B cell (primary cell): ENCODE results near the gene COL4A6. TPM values are rescaled to one million over a fixed set of nuclear protein-coding genes. Genes with fewer than 3 reads are reported as not detected.

Source experiments
- ATAC-seq: fragments of 200-7000 bp; cut with Tn5 transposase; one replicate; pipeline ENCODE4 v1.10.0; 2021; ENCODE audit warnings: low read depth, mild to moderate bottlenecking, moderate number of reproducible peaks, moderate library complexity
- CTCF ChIA-PET: fragments of 350-600 bp; sonication (Branson Sonifier 250); formaldehyde crosslinking; loops from one replicate; lab custom pipeline; 2021; ENCODE audit warnings: antibody characterized with exemption, inconsistent platforms; lab: Charles Lee
- POLR2A ChIA-PET: fragments of 350-600 bp; sonication (Branson Sonifier 250); formaldehyde crosslinking; loops from one replicate; lab custom pipeline; 2021; ENCODE audit warnings: antibody characterized with exemption; lab: Charles Lee
- DNase-seq: peaks from one replicate; pipeline ENCODE4 v3.0.0; 2013
- H2AFZ ChIP-seq: 2 replicates; pipeline ENCODE4 v1.6.1; 2012; ENCODE audit warnings: mild to moderate bottlenecking, low read depth, low read length; ENCODE audit not compliant: insufficient read depth, poor library complexity, severe bottlenecking
- H3K27ac ChIP-seq, 2 donors: 1 replicate in 1 of 2; 2 replicates in 1 of 2; pipeline ENCODE4 v1.5.1; 2012 to 2013; ENCODE audit warnings: low read length in 2 of 2, mild to moderate bottlenecking in 2 of 2, moderate library complexity in 1 of 2
- H3K27me3 ChIP-seq, 4 experiments: fragments of 200-600 bp in 1 of 4; sonication (generic) in 1 of 4; replicated peaks in 1 of 4; 1 replicate in 2 of 4; 2 replicates in 2 of 4; pipeline versions ENCODE4 v1.6.1 to v1.7.0; 2013 to 2016; ENCODE audit warnings: low read length in 3 of 4, mild to moderate bottlenecking in 2 of 4, mixed read lengths in 1 of 4, moderate library complexity in 1 of 4; ENCODE audit not compliant: insufficient read depth in 4 of 4, control insufficient read depth in 3 of 4; ENCODE audit errors: control extremely low read depth in 1 of 4
- H3K36me3 ChIP-seq, 2 experiments: replicated peaks in 1 of 2; 1 replicate in 1 of 2; 2 replicates in 1 of 2; pipeline versions ENCODE4 v1.6.1 to v1.7.1; 2013; ENCODE audit warnings: low read length in 1 of 2; ENCODE audit not compliant: insufficient read depth in 2 of 2, control insufficient read depth in 1 of 2; ENCODE audit errors: control extremely low read depth in 1 of 2, extremely low read depth in 1 of 2
- H3K4me1 ChIP-seq, 2 donors: fragments of 200-600 bp in 1 of 2; sonication (generic) in 1 of 2; 1 replicate in 1 of 2; 2 replicates in 1 of 2; pipeline versions ENCODE4 v1.5.1 to v1.6.1; 2013 to 2017; ENCODE audit warnings: low read length in 2 of 2; ENCODE audit not compliant: control insufficient read depth in 2 of 2, insufficient read depth in 2 of 2
- H3K4me2 ChIP-seq: replicated peaks from 2 replicates; pipeline ENCODE3; 2012; ENCODE audit warnings: mild to moderate bottlenecking, low read depth, low read length; ENCODE audit not compliant: poor library complexity, severe bottlenecking
- H3K4me3 ChIP-seq, 5 experiments: fragments of 200-600 bp in 1 of 5; sonication (generic) in 1 of 5; 1 replicate in 3 of 5; 2 replicates in 2 of 5; pipeline versions ENCODE4 v1.5.1 to v1.7.0; 2011 to 2016; ENCODE audit warnings: low read length in 4 of 5, mild to moderate bottlenecking in 4 of 5, low read depth in 2 of 5, control low read depth in 1 of 5, moderate library complexity in 1 of 5; ENCODE audit not compliant: insufficient read depth in 1 of 5; ENCODE audit errors: control extremely low read depth in 1 of 5, extremely low read depth in 1 of 5
- H3K79me2 ChIP-seq: fragments of 200-600 bp; sonication (generic); one replicate; pipeline ENCODE4 v1.6.0; 2016; ENCODE audit warnings: low read length; ENCODE audit not compliant: control insufficient read depth, insufficient read depth
- H3K9ac ChIP-seq: fragments of 200-600 bp; sonication (generic); 2 replicates; pipeline ENCODE4 v1.6.1; 2017; ENCODE audit warnings: mild to moderate bottlenecking, low read length, moderate library complexity
- H3K9me3 ChIP-seq, 3 donors: one replicate each; pipeline versions ENCODE4 v1.6.1 to v1.7.1; 2013; ENCODE audit warnings: low read length in 2 of 3; ENCODE audit not compliant: control insufficient read depth in 2 of 3, insufficient read depth in 1 of 3; ENCODE audit errors: control extremely low read depth in 1 of 3
- H4K20me1 ChIP-seq: 2 replicates; pipeline ENCODE4 v1.6.0; 2012; ENCODE audit warnings: mild to moderate bottlenecking, low read length; ENCODE audit not compliant: insufficient read depth, control insufficient read depth, poor library complexity, severe bottlenecking
- H3K27ac Mint-ChIP-seq: one replicate; pipeline ENCODE4 v1.8.0; 2021; ENCODE audit warnings: mixed read lengths
- H3K27me3 Mint-ChIP-seq: one replicate; pipeline ENCODE4 v1.8.0; 2021; ENCODE audit warnings: mixed read lengths
- H3K4me1 Mint-ChIP-seq: one replicate; pipeline ENCODE4 v1.8.0; 2021; ENCODE audit warnings: mixed read lengths
- H3K4me3 Mint-ChIP-seq: one replicate; pipeline ENCODE4 v1.8.0; 2021; ENCODE audit warnings: mixed read lengths
- H3K9me3 Mint-ChIP-seq: one replicate; pipeline ENCODE4 v1.8.0; 2022; ENCODE audit warnings: mixed read lengths; ENCODE audit not compliant: insufficient read depth
- EZH2 ChIP-seq: IDR thresholded peaks from 2 replicates; pipeline ENCODE4 v1.6.1; 2012; ENCODE audit warnings: borderline replicate concordance, low read depth, mild to moderate bottlenecking, moderate library complexity, low read length; ENCODE audit not compliant: insufficient read depth, poor library complexity, severe bottlenecking
- WGBS: methylation state at CpG from one replicate; pipeline ENCODE4 v1.1.5; 2013; ENCODE audit warnings: missing lambda C conversion rate; ENCODE audit not compliant: insufficient coverage; 5-methylcytosine and 5-hydroxymethylcytosine counted together
- intact Hi-C: fragments of 100-400 bp; cut with micrococcal nuclease; formaldehyde crosslinking; loops from one replicate; pipeline ENCODE4 v1.10.0; 2022
- polyA plus RNA-seq: library from polyadenylated mRNA; depleted of rRNA; stranded (reverse); fragments of >200 nt; gene quantifications from 2 replicates; pipeline ENCODE4 v1.2.3, GENCODE V29; 2012
- total RNA-seq, 2 donors: library from RNA; stranded (reverse); fragments of 120-200 nt in 1 of 2; gene quantifications; 1 replicate in 1 of 2; 2 replicates in 1 of 2; pipeline versions ENCODE4 v1.2.3 to v1.2.4, GENCODE V29; 2013 to 2022
- TF ChIP-seq, protein P1 (sequence below): fragments of 200-600 bp; IDR thresholded peaks from one replicate; pipeline ENCODE4 v1.8.0; 2022; ENCODE audit warnings: antibody characterized with exemption, mild to moderate bottlenecking

COL4A6 gene
- total and polyA plus RNA-seq, 2 donors (not counting 1 experiment from before 2014, with no cell fraction given) = not detected

DNA sequence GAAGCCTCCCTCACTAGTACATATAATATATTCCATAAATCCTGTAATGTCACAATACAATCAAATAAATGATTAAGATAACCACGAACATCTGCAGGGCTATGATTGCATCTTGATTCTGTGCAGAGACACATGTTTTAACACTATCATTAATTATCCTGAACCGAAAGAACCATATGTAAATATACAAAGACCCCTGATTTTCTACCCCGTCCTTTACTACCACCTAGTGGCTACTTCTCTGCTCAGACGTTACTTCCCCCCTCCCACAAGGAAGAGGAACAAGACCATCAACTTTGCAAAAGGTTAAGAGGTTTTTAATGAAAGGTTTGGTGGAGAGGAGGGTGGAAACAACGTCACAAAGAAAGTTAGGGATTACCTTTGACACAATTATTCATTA lies 134.0 kb downstream of the COL4A6 start:
- H3K79me2 ChIP-seq = no peaks in the 10 kb centered on the region
- H4K20me1 ChIP-seq = no peaks in the 10 kb centered on the region
- H3K9ac ChIP-seq = no peak overlapping the region
- H3K9me3 ChIP-seq = no peaks in the 10 kb centered on the region
- WGBS = no CpG with 5 or more reads among the region's 5 CpGs
- ATAC-seq (no peak), DNase-seq (no peak)
- ChIA-PET CTCF (no interaction called here), POLR2A (no interaction called here)
- no peak overlapping the region for H3K27ac ChIP-seq
- TF ChIP-seq, protein P1, sequence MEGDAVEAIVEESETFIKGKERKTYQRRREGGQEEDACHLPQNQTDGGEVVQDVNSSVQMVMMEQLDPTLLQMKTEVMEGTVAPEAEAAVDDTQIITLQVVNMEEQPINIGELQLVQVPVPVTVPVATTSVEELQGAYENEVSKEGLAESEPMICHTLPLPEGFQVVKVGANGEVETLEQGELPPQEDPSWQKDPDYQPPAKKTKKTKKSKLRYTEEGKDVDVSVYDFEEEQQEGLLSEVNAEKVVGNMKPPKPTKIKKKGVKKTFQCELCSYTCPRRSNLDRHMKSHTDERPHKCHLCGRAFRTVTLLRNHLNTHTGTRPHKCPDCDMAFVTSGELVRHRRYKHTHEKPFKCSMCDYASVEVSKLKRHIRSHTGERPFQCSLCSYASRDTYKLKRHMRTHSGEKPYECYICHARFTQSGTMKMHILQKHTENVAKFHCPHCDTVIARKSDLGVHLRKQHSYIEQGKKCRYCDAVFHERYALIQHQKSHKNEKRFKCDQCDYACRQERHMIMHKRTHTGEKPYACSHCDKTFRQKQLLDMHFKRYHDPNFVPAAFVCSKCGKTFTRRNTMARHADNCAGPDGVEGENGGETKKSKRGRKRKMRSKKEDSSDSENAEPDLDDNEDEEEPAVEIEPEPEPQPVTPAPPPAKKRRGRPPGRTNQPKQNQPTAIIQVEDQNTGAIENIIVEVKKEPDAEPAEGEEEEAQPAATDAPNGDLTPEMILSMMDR = no peak
- TF ChIP-seq EZH2 = no peak
- H3K4me3 Mint-ChIP-seq = no peak overlapping the region
- no peaks in the 10 kb centered on the region for H3K36me3 ChIP-seq
- no peak overlapping the region for H2AFZ ChIP-seq
- no peaks in the 10 kb centered on the region for H3K9me3 Mint-ChIP-seq
- H3K4me2 ChIP-seq = no peak overlapping the region
- H3K4me1 ChIP-seq = no peaks in the 10 kb centered on the region
- H3K4me1 Mint-ChIP-seq = no peaks in the 10 kb centered on the region
- no peaks in the 10 kb centered on the region for H3K27me3 ChIP-seq
- no peaks in the 10 kb centered on the region for H3K27me3 Mint-ChIP-seq
- no peak overlapping the region for H3K4me3 ChIP-seq
- no peak overlapping the region for H3K27ac Mint-ChIP-seq
- intact Hi-C loops = no loop called here

DNA sequence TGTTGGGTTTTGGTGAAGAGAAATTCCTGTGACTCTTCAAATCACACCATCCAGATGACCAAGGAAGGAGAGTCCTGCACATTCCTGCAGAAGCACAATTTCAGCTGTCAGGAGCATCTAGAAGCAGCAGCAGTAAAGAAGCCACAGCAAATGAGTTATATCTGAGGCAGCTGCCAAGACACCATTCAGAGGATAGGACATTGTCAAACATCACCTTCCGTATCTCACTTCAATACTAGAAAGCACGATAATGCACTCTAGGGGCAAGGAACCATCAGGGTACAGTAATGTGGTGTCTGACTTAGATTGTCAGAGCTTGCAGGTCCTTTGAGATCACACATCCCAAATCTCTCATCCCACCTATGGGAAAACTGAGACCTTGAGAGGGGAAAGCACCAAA lies 134.5 kb downstream of the COL4A6 start:
- no peak for TF ChIP-seq EZH2
- TF ChIP-seq, protein P1 = no peak
- DNase-seq (no peak), ATAC-seq (no peak)
- Histone ChIP-seq H3K9me3 (no peaks in the 10 kb centered on the region), H3K9ac (no peak overlapping the region), H2AFZ (no peak overlapping the region), H3K36me3 (no peaks in the 10 kb centered on the region), H4K20me1 (no peaks in the 10 kb centered on the region), H3K27me3 (no peaks in the 10 kb centered on the region), H3K4me1 (no peaks in the 10 kb centered on the region), H3K4me3 (no peak overlapping the region), H3K79me2 (no peaks in the 10 kb centered on the region), H3K27ac (no peak overlapping the region), H3K4me2 (no peak overlapping the region)
- intact Hi-C loops = no loop called here
- Mint-ChIP-seq H3K4me1 (no peaks in the 10 kb centered on the region), H3K9me3 (no peaks in the 10 kb centered on the region), H3K27me3 (no peaks in the 10 kb centered on the region), H3K4me3 (no peak overlapping the region), H3K27ac (no peak overlapping the region)
- WGBS = no CpG with 5 or more reads among the region's 2 CpGs
- CTCF ChIA-PET = no interaction called here
- POLR2A ChIA-PET = no interaction called here
